ENCODE data around the gene CAPN14. TPM values are rescaled to one million over a fixed set of nuclear protein-coding genes. Genes with fewer than 3 reads are reported as not detected.

CAPN14 gene
- total RNA-seq, 1 donor from 2014 or later = 0.47 TPM

GRCh38 chr2:31136000-31136399, 81.3 kb downstream of the CAPN14 start:
- Mint-ChIP-seq H3K4me3 (peak overlapping the region; percentile 39), H3K27me3 (ENCODE audit: low read depth) (peaks cover 77% of the 10 kb centered on the region), H3K9me3 (no peaks in the 10 kb centered on the region), H3K4me1 (peaks cover 6% of the 10 kb centered on the region), H3K36me3 (ENCODE audit: low read depth) (no peaks in the 10 kb centered on the region), H3K27ac (ENCODE audit: unreplicated experiment) (no peak overlapping the region)
- no peak for DNase-seq (ENCODE audit: low read depth, low spot score)
- no peak for TF ChIP-seq CTCF (conservative IDR thresholded peaks at IDR 0.05)

DNA sequence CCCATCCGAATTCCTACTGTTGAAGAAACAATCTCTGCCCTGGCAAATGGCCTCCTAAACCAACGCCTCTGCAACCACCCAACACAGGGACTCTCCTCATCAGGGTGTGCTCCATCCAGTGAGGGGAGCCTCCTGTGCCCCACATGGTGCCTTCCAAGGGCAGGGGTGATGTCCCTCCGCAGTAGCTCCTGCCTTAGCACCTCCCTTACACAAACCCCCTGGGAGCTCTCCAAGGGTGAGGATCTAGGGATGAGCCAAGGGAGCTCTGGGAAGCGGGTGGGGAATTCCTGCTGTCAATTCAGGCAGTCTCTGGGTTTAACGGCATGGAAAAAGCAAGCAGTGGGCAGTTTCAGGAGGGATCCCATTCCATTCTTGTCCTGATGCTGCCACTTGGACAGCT, 82.8 kb downstream of the CAPN14 start:
- DNase-seq (ENCODE audit: low read depth, low spot score) = no peak
- H3K4me3 Mint-ChIP-seq = no peak overlapping the region
- H3K27ac Mint-ChIP-seq (ENCODE audit: unreplicated experiment) = no peak overlapping the region
- no peaks in the 10 kb centered on the region for H3K9me3 Mint-ChIP-seq
- peaks cover 64% of the 10 kb centered on the region for H3K27me3 Mint-ChIP-seq (ENCODE audit: low read depth)
- no peaks in the 10 kb centered on the region for H3K36me3 Mint-ChIP-seq (ENCODE audit: low read depth)
- no peak for TF ChIP-seq CTCF (conservative IDR thresholded peaks at IDR 0.05)
- peaks cover 16% of the 10 kb centered on the region for H3K4me1 Mint-ChIP-seq

- peaks cover 49% of the 10 kb centered on the region for H3K27me3 Mint-ChIP-seq (ENCODE audit: low read depth)
- H3K4me1 Mint-ChIP-seq = peaks cover 16% of the 10 kb centered on the region
- no peak for DNase-seq (ENCODE audit: low read depth, low spot score)
- H3K27ac Mint-ChIP-seq (ENCODE audit: unreplicated experiment) = no peak overlapping the region
- TF ChIP-seq CTCF (conservative IDR thresholded peaks at IDR 0.05) = no peak
- H3K9me3 Mint-ChIP-seq = no peaks in the 10 kb centered on the region
- no peaks in the 10 kb centered on the region for H3K36me3 Mint-ChIP-seq (ENCODE audit: low read depth)
- H3K4me3 Mint-ChIP-seq = no peak overlapping the region
Measured at GRCh38 chr2:31132786-31133185, 84.5 kb downstream of the CAPN14 start.

- no peak for DNase-seq (ENCODE audit: low read depth, low spot score)
- no peak for TF ChIP-seq CTCF (conservative IDR thresholded peaks at IDR 0.05)
- peaks cover 41% of the 10 kb centered on the region for H3K27me3 Mint-ChIP-seq (ENCODE audit: low read depth)
- no peaks in the 10 kb centered on the region for H3K36me3 Mint-ChIP-seq (ENCODE audit: low read depth)
- no peaks in the 10 kb centered on the region for H3K9me3 Mint-ChIP-seq
- peaks cover 13% of the 10 kb centered on the region for H3K4me1 Mint-ChIP-seq
- no peak overlapping the region for H3K27ac Mint-ChIP-seq (ENCODE audit: unreplicated experiment)
- no peak overlapping the region for H3K4me3 Mint-ChIP-seq
Measured at GRCh38 chr2:31131871-31132270, 85.4 kb downstream of the CAPN14 start.

- no peak for DNase-seq (ENCODE audit: low read depth, low spot score)
- H3K4me3 Mint-ChIP-seq = no peak overlapping the region
- peaks cover 31% of the 10 kb centered on the region for H3K27me3 Mint-ChIP-seq (ENCODE audit: low read depth)
- H3K4me1 Mint-ChIP-seq = peaks cover 10% of the 10 kb centered on the region
- no peak for TF ChIP-seq CTCF (conservative IDR thresholded peaks at IDR 0.05)
- no peak overlapping the region for H3K27ac Mint-ChIP-seq (ENCODE audit: unreplicated experiment)
- no peaks in the 10 kb centered on the region for H3K36me3 Mint-ChIP-seq (ENCODE audit: low read depth)
- H3K9me3 Mint-ChIP-seq = no peaks in the 10 kb centered on the region
Measured at GRCh38 chr2:31129375-31130171, 87.7 kb downstream of the CAPN14 start.
